K562 (cell line): Measurements from ENCODE around the gene TMF1. TPM values are rescaled to one million over a fixed set of nuclear protein-coding genes. Genes with fewer than 3 reads are reported as not detected.

Experiments used
- ADNP ChIP-seq: fragments of 200-800 bp; sonication (Bioruptor generic); IDR thresholded peaks from 2 replicates; pipeline ENCODE4 v1.6.1; 2016; ENCODE audit warnings: missing genetic modification characterization, missing compliant biosample characterization
- AFF1 ChIP-seq, 2 experiments: fragments of 450-650 bp; IDR thresholded peaks; 2 replicates each; pipeline ENCODE4 v1.6.1; 2018; ENCODE audit warnings: mild to moderate bottlenecking in 2 of 2, low read depth in 1 of 2; ENCODE audit not compliant: partially characterized antibody in 2 of 2
- ARHGAP35 ChIP-seq: fragments of 450-650 bp; IDR thresholded peaks from 2 replicates; pipeline ENCODE4 v1.6.1; 2018; ENCODE audit not compliant: partially characterized antibody
- POLR2H ChIP-seq: IDR thresholded peaks from 2 replicates; pipeline ENCODE4 v1.6.1; 2016; ENCODE audit warnings: missing genetic modification characterization, low read depth, mild to moderate bottlenecking, control low read depth, missing compliant biosample characterization, moderate library complexity
- SMAD4 ChIP-seq: fragments of 250-450 bp; sonication (Bioruptor Pico); conservative IDR thresholded peaks from 2 replicates; pipeline ENCODE4 v1.8.0; 2021; ENCODE audit warnings: inconsistent platforms, mild to moderate bottlenecking, moderate library complexity
- polyA plus RNA-seq, 8 experiments: library from polyadenylated mRNA; depleted of rRNA in 4 of 8; stranded (reverse) in 5 of 8; unstranded in 3 of 8; fragments of >200 nt; fragmentation: Nextera tagmentation in 2 of 8; fragmentation: Illumina TruSeq in 1 of 8; extraction: Ambion mirVana in 2 of 8; extraction: Trizol in 1 of 8; gene quantifications; 2 replicates each; pipeline versions ENCODE4 v1.2.1 to v1.2.3, GENCODE V29; 2011 to 2014; ENCODE audit warnings: inconsistent platforms in 1 of 8, missing spikeins in 1 of 8
- total RNA-seq, 7 experiments: library from RNA; depleted of rRNA in 6 of 7; stranded (reverse); fragments of >200 nt in 6 of 7; fragmentation: Illumina TruSeq in 2 of 7; extraction: Trizol in 2 of 7; gene quantifications; 2 replicates each; pipeline versions ENCODE4 v1.2.1 to v1.2.3, GENCODE V29; 2011 to 2021; ENCODE audit warnings: low replicate concordance in 1 of 7
- TF ChIP-seq, protein P1 (sequence below): fragments of 200-800 bp; sonication (Bioruptor generic); IDR thresholded peaks from 2 replicates; pipeline ENCODE4 v1.6.1; 2016; ENCODE audit warnings: missing genetic modification characterization, missing compliant biosample characterization
- TF ChIP-seq, protein P2 (sequence below): fragments of 250-450 bp; sonication (Bioruptor Pico); IDR thresholded peaks from 2 replicates; pipeline ENCODE4 v1.5.0; 2021
- TF ChIP-seq, protein P3 (sequence below): sonication (generic); formaldehyde crosslinking; IDR thresholded peaks from 2 replicates; pipeline ENCODE4 v1.8.1; 2023; ENCODE audit warnings: missing genetic modification reagents, mild to moderate bottlenecking, borderline replicate concordance
- TF ChIP-seq, protein P4 (sequence below), 2 experiments: fragments of 250-450 bp in 1 of 2; fragments of 450-650 bp in 1 of 2; sonication (Bioruptor Pico) in 1 of 2; IDR thresholded peaks; 2 replicates each; pipeline versions ENCODE4 v1.6.1 to v1.8.0; 2016 to 2021; ENCODE audit warnings: mild to moderate bottlenecking in 2 of 2, moderate library complexity in 2 of 2, missing compliant biosample characterization in 1 of 2, missing genetic modification characterization in 1 of 2

The TMF1 gene
- total and polyA plus RNA-seq, 9 of the 15 experiments (the other 6 are each of a cell fraction or from before 2014, with no cell fraction given) = 3.1 to 13.9 (median 10.3) TPM

- TF ChIP-seq POLR2H (tag) (no peak), AFF1 (IDR thresholded peaks at IDR 0.05; ENCODE audit: low read depth in 1 of 2, partially characterized antibody in 2 of 2) (peak in 1 of 2 experiments; percentile 23), SMAD4 (CRISPR knock-in tag) (peak; percentile 70), ADNP (tag) (no peak), ARHGAP35 (no peak)
- TF ChIP-seq, protein P1, sequence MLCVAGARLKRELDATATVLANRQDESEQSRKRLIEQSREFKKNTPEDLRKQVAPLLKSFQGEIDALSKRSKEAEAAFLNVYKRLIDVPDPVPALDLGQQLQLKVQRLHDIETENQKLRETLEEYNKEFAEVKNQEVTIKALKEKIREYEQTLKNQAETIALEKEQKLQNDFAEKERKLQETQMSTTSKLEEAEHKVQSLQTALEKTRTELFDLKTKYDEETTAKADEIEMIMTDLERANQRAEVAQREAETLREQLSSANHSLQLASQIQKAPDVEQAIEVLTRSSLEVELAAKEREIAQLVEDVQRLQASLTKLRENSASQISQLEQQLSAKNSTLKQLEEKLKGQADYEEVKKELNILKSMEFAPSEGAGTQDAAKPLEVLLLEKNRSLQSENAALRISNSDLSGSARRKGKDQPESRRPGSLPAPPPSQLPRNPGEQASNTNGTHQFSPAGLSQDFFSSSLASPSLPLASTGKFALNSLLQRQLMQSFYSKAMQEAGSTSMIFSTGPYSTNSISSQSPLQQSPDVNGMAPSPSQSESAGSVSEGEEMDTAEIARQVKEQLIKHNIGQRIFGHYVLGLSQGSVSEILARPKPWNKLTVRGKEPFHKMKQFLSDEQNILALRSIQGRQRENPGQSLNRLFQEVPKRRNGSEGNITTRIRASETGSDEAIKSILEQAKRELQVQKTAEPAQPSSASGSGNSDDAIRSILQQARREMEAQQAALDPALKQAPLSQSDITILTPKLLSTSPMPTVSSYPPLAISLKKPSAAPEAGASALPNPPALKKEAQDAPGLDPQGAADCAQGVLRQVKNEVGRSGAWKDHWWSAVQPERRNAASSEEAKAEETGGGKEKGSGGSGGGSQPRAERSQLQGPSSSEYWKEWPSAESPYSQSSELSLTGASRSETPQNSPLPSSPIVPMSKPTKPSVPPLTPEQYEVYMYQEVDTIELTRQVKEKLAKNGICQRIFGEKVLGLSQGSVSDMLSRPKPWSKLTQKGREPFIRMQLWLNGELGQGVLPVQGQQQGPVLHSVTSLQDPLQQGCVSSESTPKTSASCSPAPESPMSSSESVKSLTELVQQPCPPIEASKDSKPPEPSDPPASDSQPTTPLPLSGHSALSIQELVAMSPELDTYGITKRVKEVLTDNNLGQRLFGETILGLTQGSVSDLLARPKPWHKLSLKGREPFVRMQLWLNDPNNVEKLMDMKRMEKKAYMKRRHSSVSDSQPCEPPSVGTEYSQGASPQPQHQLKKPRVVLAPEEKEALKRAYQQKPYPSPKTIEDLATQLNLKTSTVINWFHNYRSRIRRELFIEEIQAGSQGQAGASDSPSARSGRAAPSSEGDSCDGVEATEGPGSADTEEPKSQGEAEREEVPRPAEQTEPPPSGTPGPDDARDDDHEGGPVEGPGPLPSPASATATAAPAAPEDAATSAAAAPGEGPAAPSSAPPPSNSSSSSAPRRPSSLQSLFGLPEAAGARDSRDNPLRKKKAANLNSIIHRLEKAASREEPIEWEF (CRISPR knock-in tag) = no peak
- TF ChIP-seq, protein P2, sequence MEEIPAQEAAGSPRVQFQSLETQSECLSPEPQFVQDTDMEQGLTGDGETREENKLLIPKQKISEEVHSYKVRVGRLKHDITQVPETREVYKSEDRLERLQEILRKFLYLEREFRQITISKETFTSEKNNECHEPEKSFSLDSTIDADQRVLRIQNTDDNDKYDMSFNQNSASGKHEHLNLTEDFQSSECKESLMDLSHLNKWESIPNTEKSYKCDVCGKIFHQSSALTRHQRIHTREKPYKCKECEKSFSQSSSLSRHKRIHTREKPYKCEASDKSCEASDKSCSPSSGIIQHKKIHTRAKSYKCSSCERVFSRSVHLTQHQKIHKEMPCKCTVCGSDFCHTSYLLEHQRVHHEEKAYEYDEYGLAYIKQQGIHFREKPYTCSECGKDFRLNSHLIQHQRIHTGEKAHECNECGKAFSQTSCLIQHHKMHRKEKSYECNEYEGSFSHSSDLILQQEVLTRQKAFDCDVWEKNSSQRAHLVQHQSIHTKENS (CRISPR knock-in tag) = no peak
- TF ChIP-seq, protein P3, sequence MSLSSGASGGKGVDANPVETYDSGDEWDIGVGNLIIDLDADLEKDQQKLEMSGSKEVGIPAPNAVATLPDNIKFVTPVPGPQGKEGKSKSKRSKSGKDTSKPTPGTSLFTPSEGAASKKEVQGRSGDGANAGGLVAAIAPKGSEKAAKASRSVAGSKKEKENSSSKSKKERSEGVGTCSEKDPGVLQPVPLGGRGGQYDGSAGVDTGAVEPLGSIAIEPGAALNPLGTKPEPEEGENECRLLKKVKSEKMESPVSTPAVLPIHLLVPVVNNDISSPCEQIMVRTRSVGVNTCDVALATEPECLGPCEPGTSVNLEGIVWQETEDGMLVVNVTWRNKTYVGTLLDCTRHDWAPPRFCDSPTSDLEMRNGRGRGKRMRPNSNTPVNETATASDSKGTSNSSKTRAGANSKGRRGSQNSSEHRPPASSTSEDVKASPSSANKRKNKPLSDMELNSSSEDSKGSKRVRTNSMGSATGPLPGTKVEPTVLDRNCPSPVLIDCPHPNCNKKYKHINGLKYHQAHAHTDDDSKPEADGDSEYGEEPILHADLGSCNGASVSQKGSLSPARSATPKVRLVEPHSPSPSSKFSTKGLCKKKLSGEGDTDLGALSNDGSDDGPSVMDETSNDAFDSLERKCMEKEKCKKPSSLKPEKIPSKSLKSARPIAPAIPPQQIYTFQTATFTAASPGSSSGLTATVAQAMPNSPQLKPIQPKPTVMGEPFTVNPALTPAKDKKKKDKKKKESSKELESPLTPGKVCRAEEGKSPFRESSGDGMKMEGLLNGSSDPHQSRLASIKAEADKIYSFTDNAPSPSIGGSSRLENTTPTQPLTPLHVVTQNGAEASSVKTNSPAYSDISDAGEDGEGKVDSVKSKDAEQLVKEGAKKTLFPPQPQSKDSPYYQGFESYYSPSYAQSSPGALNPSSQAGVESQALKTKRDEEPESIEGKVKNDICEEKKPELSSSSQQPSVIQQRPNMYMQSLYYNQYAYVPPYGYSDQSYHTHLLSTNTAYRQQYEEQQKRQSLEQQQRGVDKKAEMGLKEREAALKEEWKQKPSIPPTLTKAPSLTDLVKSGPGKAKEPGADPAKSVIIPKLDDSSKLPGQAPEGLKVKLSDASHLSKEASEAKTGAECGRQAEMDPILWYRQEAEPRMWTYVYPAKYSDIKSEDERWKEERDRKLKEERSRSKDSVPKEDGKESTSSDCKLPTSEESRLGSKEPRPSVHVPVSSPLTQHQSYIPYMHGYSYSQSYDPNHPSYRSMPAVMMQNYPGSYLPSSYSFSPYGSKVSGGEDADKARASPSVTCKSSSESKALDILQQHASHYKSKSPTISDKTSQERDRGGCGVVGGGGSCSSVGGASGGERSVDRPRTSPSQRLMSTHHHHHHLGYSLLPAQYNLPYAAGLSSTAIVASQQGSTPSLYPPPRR = no peak
- TF ChIP-seq, protein P4, sequence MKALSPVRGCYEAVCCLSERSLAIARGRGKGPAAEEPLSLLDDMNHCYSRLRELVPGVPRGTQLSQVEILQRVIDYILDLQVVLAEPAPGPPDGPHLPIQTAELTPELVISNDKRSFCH (CRISPR knock-in tag; IDR thresholded peaks at IDR 0.05) = no peak
- TF ChIP-seq, protein P4 (tag; IDR thresholded peaks at IDR 0.05) = no peak
These were observed 43.5 kb upstream of the TMF1 start (continued) for GRCh38 chr3:69095636-69096035.
